Iris pigment epithelial cell (primary cell): ENCODE results near the gene PHF20.
A peak's percentile ranks its signal among the peaks of the same experiment; 100 is the strongest.
"Not testable (repeated sequence)": the region's sequence is repeated elsewhere in the genome, so short reads cannot be mapped to it uniquely, and the experiment has no call there.

ENCODE experiments used
- DNase-seq: peaks from one replicate; pipeline ENCODE4 v3.0.0-alpha.2; 2011; ENCODE audit warnings: low read depth

PHF20 gene

DNA sequence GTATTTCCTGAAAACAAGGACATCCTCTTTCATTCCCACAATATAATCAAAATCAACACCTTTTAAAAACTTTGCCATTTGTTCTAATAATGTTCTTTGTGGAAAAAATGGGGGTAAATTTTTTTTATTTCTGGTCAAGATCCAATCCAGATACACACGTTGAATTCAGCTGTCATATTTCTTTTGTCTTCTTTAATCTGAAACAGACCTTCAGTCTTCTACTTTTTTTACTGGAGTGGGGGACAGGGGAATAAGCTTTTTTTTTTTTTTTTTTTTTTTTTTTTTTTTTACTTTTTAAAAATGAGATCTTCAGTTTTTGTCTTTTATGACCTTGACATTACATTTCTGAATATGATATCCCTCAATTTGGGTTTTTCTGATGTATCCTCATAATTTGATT lies 113.4 kb downstream of the PHF20 start:
- no peak for DNase-seq

DNA sequence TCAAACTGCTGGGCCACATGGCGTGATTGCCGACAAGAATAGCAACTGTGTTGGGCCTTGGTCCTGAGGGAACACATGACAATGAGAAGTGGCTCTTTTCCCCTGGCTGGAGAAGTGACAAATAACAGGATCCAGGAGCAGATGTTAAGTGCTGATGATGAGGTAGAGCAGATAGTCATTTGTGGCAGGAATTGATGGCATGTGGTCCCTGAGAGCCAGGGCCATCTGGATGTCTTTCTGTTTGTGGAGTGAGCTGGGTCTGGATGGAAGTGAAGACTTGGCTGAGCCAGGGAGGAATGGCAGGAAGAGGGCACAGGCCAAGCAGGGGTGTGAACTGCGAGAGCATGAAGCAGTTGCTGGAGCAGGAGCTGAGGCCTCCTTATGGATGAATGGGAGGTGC lies 114.7 kb downstream of the PHF20 start:
- DNase-seq, result no peak

DNA sequence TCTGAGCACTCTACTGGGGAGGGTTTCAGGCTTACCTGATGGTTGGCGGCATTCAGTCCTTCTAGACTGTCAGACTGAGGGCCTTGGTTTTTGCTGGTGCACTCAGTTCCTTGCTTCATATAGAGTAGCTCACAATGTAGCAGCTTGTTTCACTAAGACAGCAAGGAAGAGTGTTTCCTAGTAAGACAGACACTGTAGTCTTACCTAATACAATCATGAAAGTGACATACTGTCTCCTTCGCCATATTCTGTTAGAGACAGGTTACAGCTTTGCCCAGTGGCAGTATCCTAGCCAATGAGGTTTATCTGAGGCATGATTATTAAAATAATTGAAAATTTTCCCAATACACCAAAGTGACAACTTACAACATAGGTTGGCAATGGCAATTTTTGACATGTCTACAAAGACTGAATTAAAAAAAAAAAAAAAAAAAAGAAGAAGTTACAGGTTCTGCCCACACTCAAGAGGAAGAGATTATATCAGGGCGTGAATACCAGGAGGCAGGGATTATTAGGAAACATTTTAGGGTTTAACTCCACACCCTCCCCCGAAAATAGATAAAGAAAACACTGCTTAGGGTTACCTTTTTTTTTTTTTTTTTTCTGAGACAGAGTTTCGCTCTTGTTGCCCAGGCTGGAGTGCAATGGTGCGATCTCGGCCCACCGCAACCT lies 115.7 kb downstream of the PHF20 start:
- DNase-seq, result no peak

- DNase-seq, result no peak
Measured at GRCh38 chr20:35888657-35889056, 116.8 kb downstream of the PHF20 start.

DNA sequence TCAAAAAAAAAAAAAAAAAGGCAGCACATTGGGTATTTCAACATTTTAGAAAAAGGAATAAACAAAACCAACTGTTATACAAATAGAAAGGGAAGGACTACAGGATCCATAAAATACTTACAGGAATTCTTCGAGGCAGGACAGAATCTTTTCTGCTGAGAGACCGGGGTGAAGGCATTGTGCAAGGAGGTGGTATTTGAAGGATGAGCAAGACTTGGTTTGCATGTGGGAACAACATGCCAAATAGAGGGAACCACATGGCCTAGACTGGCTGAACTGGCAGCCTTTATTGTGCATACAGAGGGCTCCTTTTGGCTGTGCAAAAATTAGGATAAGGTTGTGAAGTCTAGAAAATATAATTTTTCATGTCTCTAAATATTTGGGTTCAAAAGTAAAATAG lies 119.6 kb downstream of the PHF20 start:
- peak; percentile 74 for DNase-seq

GRCh38 chr20:35892871-35893270 lies 121.1 kb downstream of the PHF20 start:
- DNase-seq, result no peak

GRCh38 chr20:35893942-35894341 lies 122.1 kb downstream of the PHF20 start:
- DNase-seq, result no peak

DNA sequence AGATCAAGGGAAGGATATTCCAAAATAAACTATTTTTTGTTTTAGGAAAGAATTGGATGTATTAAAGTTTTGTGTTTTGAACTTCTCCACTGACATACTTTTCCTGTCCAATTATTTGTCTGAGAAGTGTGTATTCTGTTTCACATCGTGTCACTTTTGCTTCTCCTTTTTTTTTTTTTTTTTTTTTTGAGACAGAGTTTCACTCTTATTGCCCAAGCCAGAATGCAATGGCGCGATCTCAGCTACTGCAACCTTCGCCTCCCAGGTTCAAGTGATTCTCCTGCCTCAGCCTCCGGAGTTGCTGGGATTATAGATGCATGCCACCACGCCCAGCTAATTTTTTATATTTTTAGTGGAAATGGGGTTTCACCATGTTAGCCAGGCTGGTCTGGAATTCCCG lies 123.7 kb downstream of the PHF20 start:
- DNase-seq, result not testable (repeated sequence)

- DNase-seq, result peak; percentile 55
Measured at GRCh38 chr20:35899064-35899463, 127.2 kb downstream of the PHF20 start.

- DNase-seq, result not testable (repeated sequence)
Measured at GRCh38 chr20:35901230-35901629, 129.4 kb downstream of the PHF20 start.

- peak; percentile 94 for DNase-seq
Measured at GRCh38 chr20:35901678-35902544, 130.1 kb downstream of the PHF20 start.

GRCh38 chr20:35902545-35902941 lies 130.7 kb downstream of the PHF20 start:
- peak; percentile 28 for DNase-seq

- DNase-seq, result peak; percentile 40
Measured at GRCh38 chr20:35903843-35904242, 132.0 kb downstream of the PHF20 start.

- no peak for DNase-seq
Measured at GRCh38 chr20:35904982-35905663, 133.3 kb downstream of the PHF20 start.

GRCh38 chr20:35907017-35907701 lies 135.3 kb downstream of the PHF20 start:
- DNase-seq, result no peak

DNA sequence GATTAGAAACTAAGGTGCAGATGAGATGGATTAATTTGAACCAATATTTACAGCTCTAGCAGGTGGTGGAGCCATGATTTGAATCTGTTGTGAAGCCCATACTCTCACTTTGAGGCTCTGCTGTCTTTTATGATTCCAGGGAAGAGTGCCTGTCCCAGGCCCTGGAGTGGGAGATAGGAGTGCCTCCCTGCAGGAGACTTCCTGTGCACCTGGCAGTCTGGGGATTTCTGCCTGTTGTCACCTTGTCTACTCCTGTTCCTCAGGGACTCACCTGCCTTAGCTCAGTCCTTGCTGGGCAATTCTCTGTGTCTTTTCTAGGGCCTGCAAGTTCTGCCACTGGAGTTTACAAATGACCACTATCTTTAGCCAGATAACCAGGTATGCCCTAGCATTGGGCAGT lies 136.2 kb downstream of the PHF20 start:
- no peak for DNase-seq

DNA sequence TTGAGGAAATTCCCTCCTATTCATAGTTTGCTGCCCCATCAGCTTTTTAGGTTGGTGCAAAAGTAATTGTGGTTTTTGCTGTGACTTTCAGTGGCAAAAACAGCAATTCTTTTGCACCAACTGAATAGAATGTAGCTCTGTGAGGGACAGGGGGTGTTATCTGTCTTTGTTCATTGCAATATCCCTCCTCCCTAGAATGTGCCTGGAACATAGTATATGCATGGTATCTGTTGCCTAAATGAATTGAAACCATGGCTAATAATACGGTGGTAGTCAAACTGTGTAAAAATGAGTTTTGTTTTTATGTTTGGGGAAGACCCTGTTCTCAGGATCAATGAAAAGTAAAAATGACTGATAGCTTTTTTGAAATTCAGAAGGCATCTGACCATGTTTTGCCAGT lies 137.4 kb downstream of the PHF20 start:
- no peak for DNase-seq

GRCh38 chr20:35909796-35910195 lies 138.0 kb downstream of the PHF20 start:
- DNase-seq, result no peak

- no peak for DNase-seq
Measured at GRCh38 chr20:35910254-35910653, 138.4 kb downstream of the PHF20 start.

DNA sequence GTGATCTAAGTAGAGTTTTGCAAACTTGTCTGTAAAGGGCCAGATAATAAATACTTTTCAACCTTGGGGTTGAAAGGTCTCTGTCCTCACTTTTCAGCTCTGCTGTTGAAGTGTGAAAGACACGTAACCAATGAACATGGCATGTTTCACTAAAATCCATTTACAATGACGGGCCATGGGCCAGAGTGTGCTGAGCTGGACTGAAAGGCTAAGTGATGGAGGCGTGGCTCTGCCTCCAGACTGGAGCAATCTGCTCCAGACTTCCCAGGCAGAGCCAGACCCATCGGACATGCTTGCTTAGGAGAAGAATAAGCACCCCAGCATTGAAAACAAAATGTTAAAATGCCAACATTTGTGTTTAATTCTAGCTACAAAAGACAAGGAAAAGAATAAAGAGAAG lies 141.1 kb downstream of the PHF20 start:
- DNase-seq, result no peak

DNA sequence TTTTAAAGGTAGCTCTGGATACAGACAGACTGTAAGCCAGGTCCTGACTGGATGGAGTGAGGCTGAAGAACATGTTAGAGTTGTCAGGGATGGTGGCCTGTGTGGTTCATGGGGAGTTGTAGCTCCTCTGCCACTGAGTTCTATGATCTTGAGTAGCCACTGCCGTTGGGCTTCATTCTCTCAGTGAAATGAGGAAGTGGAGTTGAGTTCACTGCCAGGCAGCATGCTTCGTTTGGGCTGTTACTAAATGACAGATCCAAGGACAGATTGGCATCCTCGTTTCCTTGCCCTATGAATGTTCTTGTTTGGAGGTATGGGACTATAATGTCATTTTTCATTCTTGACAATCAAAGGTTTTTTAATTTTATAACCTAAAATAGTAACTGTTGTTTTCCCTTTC lies 145.3 kb downstream of the PHF20 start:
- DNase-seq, result no peak

DNA sequence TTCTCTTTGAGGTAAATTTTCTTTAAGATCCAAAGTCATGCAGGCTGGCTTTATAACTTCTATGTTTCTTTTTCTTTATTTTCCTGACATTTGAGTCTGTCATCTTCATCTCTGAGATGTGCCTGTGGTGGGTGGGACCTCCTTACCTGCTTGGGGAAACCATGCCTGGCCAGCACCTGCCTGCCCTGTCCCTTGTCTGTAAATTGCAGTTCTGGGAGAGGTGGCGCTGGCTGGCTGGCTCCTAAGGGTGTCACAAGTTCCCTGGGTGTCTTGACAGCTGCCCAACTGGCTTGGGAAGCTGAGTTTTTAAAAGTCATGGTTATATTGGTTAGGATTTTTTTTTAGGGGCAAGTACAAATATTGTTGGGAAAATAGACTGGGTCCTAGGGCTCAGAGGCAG lies 146.2 kb downstream of the PHF20 start:
- DNase-seq, result no peak
